BJ (cell line): ENCODE data around the gene EN1. TPM values are rescaled to one million over a fixed set of nuclear protein-coding genes. Genes with fewer than 3 reads are reported as not detected.
A peak's percentile ranks its signal among the peaks of the same experiment; 100 is the strongest.

Experiments
- CTCF ChIA-PET: fragments of 350-600 bp; formaldehyde crosslinking; extraction: SDS; loops from one replicate; lab custom pipeline; 2021; ENCODE audit warnings: antibody characterized with exemption, inconsistent platforms; lab: Yijun Ruan, JAX
- POLR2A ChIA-PET: fragments of 300-600 bp; sonication (Branson Sonifier 250); formaldehyde crosslinking; extraction: SDS; loops from one replicate; lab custom pipeline; 2021; ENCODE audit warnings: antibody characterized with exemption; lab: Charles Lee
- DNase-seq: peaks from one replicate; pipeline ENCODE4 v3.0.0-alpha.2; 2011; ENCODE audit warnings: low read depth
- H3K27me3 ChIP-seq: 2 replicates; pipeline ENCODE4 v1.6.0; 2011; ENCODE audit warnings: low read length; ENCODE audit not compliant: control insufficient read depth, insufficient read depth
- H3K36me3 ChIP-seq: 2 replicates; pipeline ENCODE4 v1.5.1; 2011; ENCODE audit warnings: low read length; ENCODE audit not compliant: control insufficient read depth, insufficient read depth
- H3K4me3 ChIP-seq: 2 replicates; pipeline ENCODE4 v1.5.1; 2011; ENCODE audit warnings: low read depth, mild to moderate bottlenecking, control low read depth, low read length
- CTCF ChIP-seq: IDR thresholded peaks from 2 replicates; pipeline ENCODE4 v1.5.1; 2011; ENCODE audit warnings: low read depth, mild to moderate bottlenecking, control low read depth, inconsistent platforms, low read length, moderate library complexity; ENCODE audit not compliant: insufficient read depth
- polyA plus RNA-seq: library from polyadenylated mRNA; depleted of rRNA; stranded (reverse); fragments of >200 nt; gene quantifications from 2 replicates; pipeline ENCODE4 v1.2.3, GENCODE V29; 2011

Gene EN1
- polyA plus RNA-seq, 1 experiment: not detected

- H3K27me3 ChIP-seq: peaks cover 76% of the 10 kb centered on the region
- POLR2A ChIA-PET: no interaction called here
- DNase-seq: no peak
- CTCF ChIA-PET: interaction anchor here (1.1 to 2.7 kb wide), 2 partner anchors 33 to 357 kb away, joined by 3 to 10 read pairs; no protein-coding TSS in a partner anchor
- H3K4me3 ChIP-seq: no peak overlapping the region
- TF ChIP-seq CTCF: no peak
- no peaks in the 10 kb centered on the region for H3K36me3 ChIP-seq
Measured at GRCh38 chr2:118849226-118850167, 2.0 kb upstream of the EN1 start.

GRCh38 chr2:118848381-118849225 lies 1.2 kb upstream of the EN1 start:
- Histone ChIP-seq H3K27me3 (peaks cover 76% of the 10 kb centered on the region), H3K36me3 (no peaks in the 10 kb centered on the region), H3K4me3 (no peak overlapping the region)
- no peak for DNase-seq
- TF ChIP-seq CTCF: no peak
- ChIA-PET CTCF (interaction anchor here (1.1 to 2.7 kb wide), 3 partner anchors 15 to 356 kb away, joined by 3 to 10 read pairs (median 3); no protein-coding TSS in a partner anchor), POLR2A (no interaction called here)

- Histone ChIP-seq H3K4me3 (no peak overlapping the region), H3K36me3 (no peaks in the 10 kb centered on the region), H3K27me3 (peaks cover 74% of the 10 kb centered on the region)
- POLR2A ChIA-PET: no interaction called here
- no peak for TF ChIP-seq CTCF
- CTCF ChIA-PET: interaction anchor here (1.1 kb wide), 1 partner anchor 15 kb away, joined by 3 read pairs; no protein-coding TSS in a partner anchor
- no peak for DNase-seq
Measured at GRCh38 chr2:118847762-118848172, 319 bp upstream of the EN1 start.

GRCh38 chr2:118846442-118846952 lies 951 bp downstream of the EN1 start:
- TF ChIP-seq CTCF: 0 out of 2 replicates have a peak, but pooled peaks have one; percentile 10
- POLR2A ChIA-PET: no interaction called here

More at GRCh38 chr2:118846442-118846952, 951 bp downstream of the EN1 start:
- DNase-seq: no peak
- Histone ChIP-seq H3K36me3 (no peaks in the 10 kb centered on the region), H3K4me3 (no peak overlapping the region), H3K27me3 (peaks cover 72% of the 10 kb centered on the region)
- CTCF ChIA-PET: interaction anchor here (0.8 to 1.6 kb wide), 2 partner anchors 9 to 669 kb away, joined by 3 to 8 read pairs; no protein-coding TSS in a partner anchor
